Measurements from ENCODE around the gene NIPSNAP3A. TPM values are rescaled to one million over a fixed set of nuclear protein-coding genes. Genes with fewer than 3 reads are reported as not detected.

The NIPSNAP3A gene
- polyA plus RNA-seq, 1 donor (not counting 4 experiments of a cell fraction or from before 2014, with no cell fraction given), result 48.0 TPM

DNA sequence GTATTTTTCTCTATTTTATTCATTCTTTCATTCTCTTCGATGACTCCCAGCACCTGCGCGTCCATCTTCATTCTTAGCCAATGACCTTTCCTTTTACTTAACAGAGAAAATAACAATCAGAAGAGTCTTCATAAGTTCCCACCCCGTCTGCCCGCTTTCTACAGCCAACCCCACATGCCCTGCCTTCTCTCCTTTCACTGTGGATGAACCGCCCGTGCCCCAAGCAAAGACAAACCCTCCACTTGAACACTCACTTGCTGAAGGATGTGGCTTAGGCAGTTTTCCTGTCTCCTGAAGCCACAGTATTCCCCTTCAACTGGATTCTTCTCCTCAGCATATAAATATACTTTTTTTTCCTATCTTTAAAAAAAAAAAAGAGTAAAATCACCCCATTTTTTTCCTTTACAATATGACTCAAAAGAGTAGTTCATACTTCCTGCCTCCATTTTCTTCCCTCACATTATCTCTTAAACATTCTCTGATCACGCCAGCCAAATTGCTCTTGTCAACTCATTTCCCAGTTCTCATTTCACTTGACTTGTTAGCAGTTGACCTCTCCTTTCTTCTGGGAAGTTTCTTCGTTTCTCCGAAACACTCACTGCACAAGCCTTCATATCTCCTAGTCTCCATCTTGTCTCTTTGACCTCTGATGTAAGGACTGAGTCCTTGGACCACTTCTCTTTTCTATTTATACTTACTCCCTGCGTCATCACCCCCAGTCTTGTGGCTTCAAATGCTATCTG, 27.5 kb downstream of the NIPSNAP3A start:
- Histone ChIP-seq H2AFZ (ENCODE audit: control insufficient read depth, low read length) (no peak overlapping the region), H3K4me3 (ENCODE audit: control insufficient read depth in 2 of 3, extremely low read depth in 1 of 3, insufficient read depth in 2 of 3, low read depth in 1 of 3, low read length in 3 of 3) (no peak overlapping the region), H3K27me3 (ENCODE audit: control insufficient read depth, extremely low read depth, insufficient read depth, low read length) (no peaks in the 10 kb centered on the region), H4K20me1 (ENCODE audit: control insufficient read depth, extremely low read depth, insufficient read depth, low read length) (no peaks in the 10 kb centered on the region), H3K79me2 (ENCODE audit: control insufficient read depth, insufficient read depth, low read length) (no peaks in the 10 kb centered on the region), H3K9ac (ENCODE audit: control insufficient read depth, extremely low read depth, insufficient read depth, low read length) (no peak overlapping the region), H3K4me2 (ENCODE audit: control insufficient read depth, extremely low read depth, insufficient read depth, low read depth, low read length) (no peak overlapping the region), H3K9me1 (ENCODE audit: control insufficient read depth, extremely low read depth, insufficient read depth, low read length) (no peaks in the 10 kb centered on the region), H3K4me1 (ENCODE audit: control insufficient read depth, extremely low read depth, insufficient read depth, low read length) (peaks cover 7% of the 10 kb centered on the region), H3K9me3 (ENCODE audit: control insufficient read depth, low read depth, low read length) (no peaks in the 10 kb centered on the region), H3K27ac (ENCODE audit: control insufficient read depth, insufficient read depth, low read length) (no peak overlapping the region), H3K36me3 (ENCODE audit: control insufficient read depth in 2 of 2, extremely low read depth in 1 of 2, insufficient read depth in 2 of 2, low read length in 2 of 2) (no peaks in the 10 kb centered on the region)
- FAIRE-seq (no peak), DNase-seq (ENCODE audit: low read depth, low spot score) (no peak)
- dilution Hi-C loops (cut with MboI; ENCODE audit: extremely low pct_ligation_motif_present, low sequenced_read_pairs), result no loop called here
- TF ChIP-seq, protein P1, sequence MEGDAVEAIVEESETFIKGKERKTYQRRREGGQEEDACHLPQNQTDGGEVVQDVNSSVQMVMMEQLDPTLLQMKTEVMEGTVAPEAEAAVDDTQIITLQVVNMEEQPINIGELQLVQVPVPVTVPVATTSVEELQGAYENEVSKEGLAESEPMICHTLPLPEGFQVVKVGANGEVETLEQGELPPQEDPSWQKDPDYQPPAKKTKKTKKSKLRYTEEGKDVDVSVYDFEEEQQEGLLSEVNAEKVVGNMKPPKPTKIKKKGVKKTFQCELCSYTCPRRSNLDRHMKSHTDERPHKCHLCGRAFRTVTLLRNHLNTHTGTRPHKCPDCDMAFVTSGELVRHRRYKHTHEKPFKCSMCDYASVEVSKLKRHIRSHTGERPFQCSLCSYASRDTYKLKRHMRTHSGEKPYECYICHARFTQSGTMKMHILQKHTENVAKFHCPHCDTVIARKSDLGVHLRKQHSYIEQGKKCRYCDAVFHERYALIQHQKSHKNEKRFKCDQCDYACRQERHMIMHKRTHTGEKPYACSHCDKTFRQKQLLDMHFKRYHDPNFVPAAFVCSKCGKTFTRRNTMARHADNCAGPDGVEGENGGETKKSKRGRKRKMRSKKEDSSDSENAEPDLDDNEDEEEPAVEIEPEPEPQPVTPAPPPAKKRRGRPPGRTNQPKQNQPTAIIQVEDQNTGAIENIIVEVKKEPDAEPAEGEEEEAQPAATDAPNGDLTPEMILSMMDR (optimal IDR thresholded peaks at IDR 0.05 in 1 of 3, IDR thresholded peaks at IDR 0.05 in 1 of 3, conservative IDR thresholded peaks at IDR 0.05 in 1 of 3; ENCODE audit: extremely low read depth in 1 of 3, insufficient read depth in 2 of 3, low read length in 3 of 3), result no peak
- no peak for TF ChIP-seq EZH2 (IDR thresholded peaks at IDR 0.05; ENCODE audit: low read length)

DNA sequence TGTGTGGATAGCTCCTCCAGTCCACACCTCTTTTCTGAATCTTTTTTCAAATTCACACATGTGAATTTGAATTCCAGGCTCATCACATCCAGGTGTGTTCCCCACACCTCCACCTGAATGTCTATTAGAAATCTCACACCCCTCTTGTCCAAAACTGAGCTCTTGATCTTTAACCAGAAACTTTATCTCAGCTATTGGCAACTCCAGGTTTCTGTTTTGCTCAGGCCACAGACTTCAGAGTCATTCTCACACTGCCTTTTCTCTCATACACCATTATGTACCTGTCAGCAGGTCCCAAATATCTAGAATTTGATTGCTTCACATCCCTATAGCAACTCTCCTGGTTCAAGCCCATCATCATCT, 28.1 kb downstream of the NIPSNAP3A start:
- H3K4me1 ChIP-seq (ENCODE audit: control insufficient read depth, extremely low read depth, insufficient read depth, low read length), result peaks cover 7% of the 10 kb centered on the region
- no peaks in the 10 kb centered on the region for H3K36me3 ChIP-seq (ENCODE audit: control insufficient read depth in 2 of 2, extremely low read depth in 1 of 2, insufficient read depth in 2 of 2, low read length in 2 of 2)
- H3K4me2 ChIP-seq (ENCODE audit: control insufficient read depth, extremely low read depth, insufficient read depth, low read depth, low read length), result no peak overlapping the region
- dilution Hi-C loops (cut with MboI; ENCODE audit: extremely low pct_ligation_motif_present, low sequenced_read_pairs), result no loop called here
- H3K27ac ChIP-seq (ENCODE audit: control insufficient read depth, insufficient read depth, low read length), result no peak overlapping the region
- H3K9me3 ChIP-seq (ENCODE audit: control insufficient read depth, low read depth, low read length), result no peaks in the 10 kb centered on the region
- H3K4me3 ChIP-seq (ENCODE audit: control insufficient read depth in 2 of 3, extremely low read depth in 1 of 3, insufficient read depth in 2 of 3, low read depth in 1 of 3, low read length in 3 of 3), result no peak overlapping the region
- no peak for TF ChIP-seq EZH2 (IDR thresholded peaks at IDR 0.05; ENCODE audit: low read length)
- TF ChIP-seq, protein P1 (optimal IDR thresholded peaks at IDR 0.05 in 1 of 3, IDR thresholded peaks at IDR 0.05 in 1 of 3, conservative IDR thresholded peaks at IDR 0.05 in 1 of 3; ENCODE audit: extremely low read depth in 1 of 3, insufficient read depth in 2 of 3, low read length in 3 of 3), result no peak
- no peaks in the 10 kb centered on the region for H3K27me3 ChIP-seq (ENCODE audit: control insufficient read depth, extremely low read depth, insufficient read depth, low read length)
- H4K20me1 ChIP-seq (ENCODE audit: control insufficient read depth, extremely low read depth, insufficient read depth, low read length), result no peaks in the 10 kb centered on the region
- H3K9ac ChIP-seq (ENCODE audit: control insufficient read depth, extremely low read depth, insufficient read depth, low read length), result no peak overlapping the region
- H3K79me2 ChIP-seq (ENCODE audit: control insufficient read depth, insufficient read depth, low read length), result no peaks in the 10 kb centered on the region
- no peak overlapping the region for H2AFZ ChIP-seq (ENCODE audit: control insufficient read depth, low read length)
- FAIRE-seq, result no peak
- no peak for DNase-seq (ENCODE audit: low read depth, low spot score)
- no peaks in the 10 kb centered on the region for H3K9me1 ChIP-seq (ENCODE audit: control insufficient read depth, extremely low read depth, insufficient read depth, low read length)
